ENCODE measurements around the gene NFIC.
"Not testable (repeated sequence)": the region's sequence is repeated elsewhere in the genome, so short reads cannot be mapped to it uniquely, and the experiment has no call there.

Gene NFIC

DNA sequence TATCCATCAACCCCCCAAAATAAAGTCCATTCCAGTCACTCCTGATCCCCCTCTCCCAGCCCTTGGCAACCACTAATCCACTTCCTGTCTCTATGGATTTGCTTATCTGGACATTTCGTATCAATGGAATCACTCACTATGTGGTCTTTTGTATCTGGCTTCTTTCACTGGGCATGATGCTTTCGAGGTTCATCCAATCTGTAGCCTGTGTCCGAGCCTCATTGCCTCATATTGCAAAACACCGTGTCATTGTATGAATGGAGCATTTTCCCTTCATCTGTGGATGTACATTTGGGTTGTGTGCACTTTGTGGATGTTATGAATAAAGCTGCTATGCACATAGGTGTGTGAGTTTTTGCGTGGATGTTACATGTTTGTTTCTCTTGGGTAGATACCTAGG lies 138.4 kb downstream of the NFIC start:
- in situ Hi-C loops (cut with MboI; ENCODE audit: low sequenced_read_pairs) = no loop called here

DNA sequence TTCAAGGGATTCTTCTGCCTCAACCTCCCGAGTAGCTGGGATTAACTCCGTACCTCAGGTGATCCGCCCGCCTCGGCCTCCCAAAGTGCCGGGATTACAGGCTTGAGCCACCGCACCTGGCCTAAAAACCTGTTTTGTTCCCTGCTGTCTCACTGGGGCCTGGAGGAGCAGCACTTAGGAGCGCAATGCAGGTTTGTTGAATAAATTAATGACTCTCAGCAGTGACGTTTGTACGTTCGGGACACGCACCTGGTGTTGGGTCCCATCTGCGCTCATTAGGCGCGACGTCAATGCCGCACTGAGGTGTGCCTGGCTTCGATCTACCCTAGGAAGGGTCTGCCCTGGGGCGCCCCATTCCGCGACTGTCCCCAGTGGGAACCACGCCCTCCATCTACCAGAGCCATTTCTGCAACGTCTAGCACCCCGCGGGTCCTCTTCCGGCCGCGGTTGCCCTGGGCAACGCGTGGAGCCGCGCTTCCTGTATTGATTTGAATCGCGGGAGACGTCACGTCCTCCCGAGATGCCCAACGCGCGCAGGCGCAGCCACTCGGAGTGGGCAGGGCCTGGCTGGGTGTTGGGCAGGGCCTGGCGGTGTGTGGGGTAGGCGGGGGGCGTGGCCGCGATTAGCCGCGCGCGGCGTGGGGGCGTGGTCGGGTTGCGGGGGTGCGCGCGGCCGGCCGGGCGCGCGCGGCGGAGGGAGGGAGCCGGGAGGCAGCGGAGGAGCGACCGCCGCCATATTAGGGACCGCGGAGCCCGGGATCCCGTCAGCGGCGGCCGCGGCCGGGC lies 139.4 kb downstream of the NFIC start, which contains the start of gene FZR1:
Gene FZR1 (plus strand): TSS at position 714 of the 786 bp plus-strand sequence. CDS start 16,679 bp downstream, outside the sequence.
- in situ Hi-C loops (cut with MboI; ENCODE audit: low sequenced_read_pairs) = no loop called here

DNA sequence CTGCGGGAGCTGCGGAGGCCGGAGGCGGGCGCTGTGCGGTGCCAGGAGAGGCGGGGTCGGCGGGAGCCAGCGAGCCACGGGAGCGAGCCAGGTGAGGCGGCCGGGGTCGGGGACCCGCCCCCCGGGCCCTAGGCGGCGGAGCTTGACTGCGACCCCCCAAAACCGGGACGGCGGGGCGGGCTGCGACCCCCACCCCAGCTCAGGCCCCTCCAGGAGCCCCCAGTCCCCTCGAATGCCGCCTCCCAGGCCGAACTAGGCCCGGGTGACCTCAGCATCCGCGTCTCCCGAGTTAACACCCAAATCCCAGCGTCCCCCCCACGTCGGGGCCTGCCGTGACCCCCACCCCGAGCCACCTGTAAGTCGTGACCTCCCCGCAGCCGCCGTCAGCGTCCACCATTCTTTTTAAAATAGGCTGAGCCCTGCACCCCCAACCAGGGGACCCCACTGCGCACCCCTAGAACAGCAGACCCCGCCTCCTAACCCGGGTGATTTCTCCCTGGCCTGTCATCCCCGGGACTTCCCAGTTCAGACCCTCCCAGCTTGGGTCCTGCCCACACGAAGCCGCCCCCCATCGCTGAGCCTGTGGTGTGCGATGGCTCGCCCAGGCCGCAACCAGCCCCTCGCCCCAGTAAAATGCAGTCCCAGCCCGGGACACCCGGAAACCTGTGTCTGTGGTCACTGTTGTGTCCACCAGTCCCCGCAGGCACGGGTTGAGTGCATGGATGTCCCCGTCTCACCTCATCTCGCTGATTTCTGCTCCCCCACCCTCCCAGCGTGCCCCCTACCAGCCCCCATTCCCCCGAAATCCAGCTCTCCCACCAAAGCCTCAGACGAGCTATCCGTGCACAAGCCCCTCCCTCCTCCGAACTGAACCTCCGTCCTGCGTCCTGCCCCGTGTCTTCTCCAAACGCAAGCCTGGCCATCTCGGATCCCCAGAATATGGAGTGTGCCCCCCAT lies 140.3 kb downstream of the NFIC start:
- in situ Hi-C loops (cut with MboI; ENCODE audit: low sequenced_read_pairs) = no loop called here

DNA sequence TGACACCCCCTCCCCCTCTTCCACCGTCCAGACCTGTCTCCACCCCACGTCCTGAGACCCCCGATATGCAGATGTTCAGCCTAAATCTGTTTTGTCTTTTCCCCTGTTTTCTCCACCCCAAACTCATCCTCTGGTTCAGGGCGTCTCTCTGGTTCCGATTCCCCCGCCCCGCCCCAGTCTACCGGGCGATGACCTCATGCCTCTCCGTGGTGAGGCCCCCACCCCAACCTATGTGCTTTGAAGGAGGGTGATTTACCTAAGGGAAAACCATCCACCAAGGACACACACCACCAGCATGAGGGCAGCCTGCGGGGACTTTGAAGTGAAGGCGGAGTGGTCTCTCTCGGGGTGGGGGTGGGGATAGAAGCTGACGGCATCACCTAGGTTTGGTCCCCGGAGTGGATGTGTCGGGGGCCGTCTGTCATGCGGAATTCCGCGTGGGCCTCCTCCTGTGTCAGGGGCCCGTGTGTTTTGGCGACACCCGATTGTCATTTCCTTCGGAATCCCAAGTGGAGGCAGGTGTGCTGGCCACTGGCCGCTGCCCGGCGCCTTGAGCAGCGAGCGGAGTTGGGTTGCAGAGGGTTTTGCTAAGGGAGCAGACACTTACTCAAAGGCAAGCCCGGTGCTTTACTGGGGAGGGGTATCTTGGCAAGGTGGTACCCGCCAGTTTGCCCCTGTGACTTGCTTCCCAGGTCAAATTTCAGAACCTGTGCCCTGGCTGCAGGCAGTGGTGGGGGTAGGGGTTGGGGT lies 141.2 kb downstream of the NFIC start:
- in situ Hi-C loops (cut with MboI; ENCODE audit: low sequenced_read_pairs) = no loop called here

DNA sequence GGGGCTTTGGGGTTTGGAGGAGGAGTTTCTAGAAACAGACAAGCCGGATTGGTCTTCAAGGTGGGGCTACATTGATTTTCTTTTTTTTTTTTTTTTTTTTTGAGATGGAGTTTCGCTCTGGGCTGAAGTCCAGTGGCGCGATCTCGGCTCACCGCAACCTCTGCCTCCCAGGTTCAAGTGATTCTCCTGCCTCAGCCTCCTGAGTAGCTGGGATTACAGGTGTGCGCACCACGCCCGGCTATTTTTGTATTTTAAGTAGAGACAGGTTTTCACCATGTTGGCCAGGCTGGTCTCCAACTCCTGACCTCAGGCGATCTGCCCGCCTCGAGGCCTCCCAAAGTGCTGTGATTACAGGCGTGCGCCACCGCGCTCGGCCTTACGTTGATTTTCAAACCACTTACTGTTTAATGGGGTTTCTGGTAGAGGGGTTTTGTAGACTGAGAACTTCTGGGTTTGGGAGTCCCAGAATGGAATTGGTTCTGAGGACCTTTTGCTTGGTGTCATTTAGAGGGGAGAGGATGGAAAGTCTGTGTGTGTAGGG lies 141.8 kb downstream of the NFIC start:
- in situ Hi-C loops (cut with MboI; ENCODE audit: low sequenced_read_pairs) = not testable (repeated sequence)

DNA sequence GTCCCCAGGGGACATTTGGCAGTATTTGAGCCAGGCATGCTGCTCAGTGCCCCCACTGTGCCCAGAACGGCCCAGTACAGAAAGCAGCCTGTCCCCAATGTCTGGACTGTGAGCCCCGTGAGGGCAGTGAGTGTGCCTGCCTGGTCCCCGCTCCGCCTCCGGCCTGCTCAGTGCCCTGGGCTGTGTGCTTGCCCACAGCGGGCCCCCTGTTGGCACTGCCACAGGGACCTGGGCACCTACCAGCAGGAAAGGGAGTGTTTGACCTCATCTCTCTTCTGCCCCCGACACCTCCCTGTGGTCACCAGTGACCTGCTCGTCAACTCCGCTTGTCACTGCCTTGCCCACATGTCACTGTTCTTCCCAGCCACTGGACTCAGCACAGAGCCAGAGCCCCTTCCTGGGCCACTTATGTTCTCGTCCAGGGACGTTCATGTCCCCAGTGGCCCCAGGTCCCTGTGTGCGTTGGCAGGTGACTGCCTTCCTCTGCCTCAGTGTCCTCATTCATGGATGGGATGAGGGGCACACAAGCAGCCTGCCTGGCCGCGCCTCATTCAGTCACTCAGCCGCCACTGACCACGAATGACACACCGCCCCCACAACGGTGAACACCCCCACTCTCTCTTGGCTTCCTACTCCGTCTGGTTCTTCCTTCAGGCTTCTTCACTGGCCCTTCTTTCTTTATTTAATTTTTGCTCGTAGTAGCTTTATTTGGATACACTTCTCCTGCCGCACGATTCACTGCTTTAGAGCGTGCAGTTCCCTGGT lies 142.6 kb downstream of the NFIC start:
- in situ Hi-C loops (cut with MboI; ENCODE audit: low sequenced_read_pairs) = no loop called here

DNA sequence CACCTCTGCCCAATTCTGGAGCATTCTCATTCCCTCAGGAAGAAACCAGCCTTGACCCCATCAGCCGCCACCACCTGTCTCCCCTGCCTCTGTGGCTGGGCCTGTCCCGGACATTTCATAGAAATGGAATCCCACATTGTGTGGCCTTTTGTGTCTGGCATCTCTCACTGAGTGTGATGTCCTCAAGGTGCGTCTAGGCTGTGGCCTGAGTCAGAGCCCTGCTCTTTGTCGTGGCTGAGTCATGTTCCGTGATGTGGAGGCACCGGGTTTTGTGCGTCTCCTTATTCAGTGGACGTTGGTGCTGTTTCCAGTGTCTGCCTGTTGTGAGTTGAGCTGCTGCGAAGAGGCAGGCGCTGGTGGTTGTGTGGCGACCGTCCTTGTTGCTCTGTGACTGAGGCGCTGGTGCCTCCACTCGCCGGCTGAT lies 143.2 kb downstream of the NFIC start:
- in situ Hi-C loops (cut with MboI; ENCODE audit: low sequenced_read_pairs) = no loop called here

DNA sequence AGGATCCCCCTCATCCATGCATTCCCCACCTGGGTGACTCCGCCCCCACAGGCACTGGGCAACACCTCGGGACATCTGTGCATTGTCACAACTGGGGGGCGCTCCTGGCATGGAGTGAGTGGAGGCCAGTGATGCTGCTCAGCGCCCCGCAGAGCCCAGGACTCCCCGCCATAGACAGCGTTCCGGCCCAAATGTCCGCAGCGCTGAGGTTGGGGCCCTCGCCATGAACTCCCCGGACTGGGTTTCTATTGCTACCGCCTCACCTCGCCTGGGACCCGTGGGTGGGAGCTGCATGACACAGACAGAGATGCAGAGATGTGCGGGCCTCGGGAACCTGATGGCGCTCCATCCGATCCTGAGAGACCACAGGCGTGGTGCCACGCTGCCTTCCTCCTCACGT lies 144.3 kb downstream of the NFIC start:
- in situ Hi-C loops (cut with MboI; ENCODE audit: low sequenced_read_pairs) = no loop called here

DNA sequence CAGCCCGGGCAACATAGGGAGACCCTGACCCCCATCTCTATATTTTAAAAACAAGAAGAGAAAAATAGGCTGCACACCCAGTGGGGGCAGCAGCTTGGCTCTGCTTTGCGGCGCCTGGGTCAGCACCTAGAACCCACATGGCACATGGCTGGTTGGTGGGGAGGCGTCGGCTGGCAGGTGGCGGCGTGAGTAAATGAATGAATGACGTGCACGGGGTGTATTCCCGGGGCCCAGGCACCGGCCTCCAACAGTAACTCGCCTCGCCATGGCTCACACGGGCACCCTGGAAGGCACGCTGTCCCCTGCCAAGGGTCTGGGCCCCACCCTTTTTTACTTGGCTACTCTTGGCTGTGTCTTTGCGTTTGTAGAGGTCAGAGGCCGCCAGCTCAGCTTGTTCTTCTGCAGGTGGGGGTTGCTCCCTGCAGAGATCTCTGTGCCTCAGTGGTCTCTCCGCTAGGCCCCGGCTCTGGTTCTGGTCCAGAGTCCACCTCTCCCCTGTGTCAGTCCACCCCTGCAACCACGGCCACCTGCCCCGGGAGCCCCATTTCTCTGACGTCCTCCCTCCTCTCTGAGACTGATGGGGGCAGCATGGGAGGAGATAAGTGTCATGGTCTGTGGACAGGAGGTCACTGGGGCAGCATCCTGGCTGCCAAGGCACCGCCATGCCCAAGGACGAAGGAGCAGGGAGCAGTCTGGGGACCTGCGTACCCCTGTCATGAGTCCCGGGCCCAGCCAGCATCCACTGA lies 145.3 kb downstream of the NFIC start:
- in situ Hi-C loops (cut with MboI; ENCODE audit: low sequenced_read_pairs) = no loop called here

DNA sequence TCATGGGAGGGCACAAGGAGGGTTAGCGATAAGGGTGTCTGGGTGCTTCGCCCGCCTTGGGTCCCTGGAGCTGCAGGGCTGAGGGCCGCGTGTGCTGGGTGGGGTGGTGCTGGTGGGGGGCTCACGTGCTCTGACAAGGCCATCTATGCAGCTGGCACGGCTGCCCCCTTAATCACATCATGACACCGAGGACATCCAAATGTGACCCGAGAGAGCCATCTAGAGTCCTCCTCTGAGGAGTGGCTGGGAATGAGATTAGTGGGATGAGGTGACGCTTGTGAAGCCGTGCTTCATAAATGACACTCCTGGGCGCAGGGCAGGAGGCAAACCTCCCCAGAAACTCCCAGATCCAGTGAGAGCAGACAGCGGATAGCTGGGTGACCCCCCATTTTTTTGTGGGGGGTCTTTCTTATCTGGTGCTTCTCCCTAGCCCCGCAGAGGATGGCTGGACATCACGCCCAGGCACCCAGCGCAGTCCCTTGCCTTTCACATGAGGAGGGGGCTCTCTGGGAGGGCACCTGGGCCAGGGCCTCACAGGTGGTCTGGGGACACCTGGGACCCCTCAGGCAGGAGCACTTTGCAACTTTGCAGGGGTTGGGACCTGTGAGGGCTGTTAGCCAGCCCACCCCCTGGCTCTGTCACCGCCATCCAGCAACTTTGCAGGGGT lies 146.3 kb downstream of the NFIC start:
- in situ Hi-C loops (cut with MboI; ENCODE audit: low sequenced_read_pairs) = no loop called here

DNA sequence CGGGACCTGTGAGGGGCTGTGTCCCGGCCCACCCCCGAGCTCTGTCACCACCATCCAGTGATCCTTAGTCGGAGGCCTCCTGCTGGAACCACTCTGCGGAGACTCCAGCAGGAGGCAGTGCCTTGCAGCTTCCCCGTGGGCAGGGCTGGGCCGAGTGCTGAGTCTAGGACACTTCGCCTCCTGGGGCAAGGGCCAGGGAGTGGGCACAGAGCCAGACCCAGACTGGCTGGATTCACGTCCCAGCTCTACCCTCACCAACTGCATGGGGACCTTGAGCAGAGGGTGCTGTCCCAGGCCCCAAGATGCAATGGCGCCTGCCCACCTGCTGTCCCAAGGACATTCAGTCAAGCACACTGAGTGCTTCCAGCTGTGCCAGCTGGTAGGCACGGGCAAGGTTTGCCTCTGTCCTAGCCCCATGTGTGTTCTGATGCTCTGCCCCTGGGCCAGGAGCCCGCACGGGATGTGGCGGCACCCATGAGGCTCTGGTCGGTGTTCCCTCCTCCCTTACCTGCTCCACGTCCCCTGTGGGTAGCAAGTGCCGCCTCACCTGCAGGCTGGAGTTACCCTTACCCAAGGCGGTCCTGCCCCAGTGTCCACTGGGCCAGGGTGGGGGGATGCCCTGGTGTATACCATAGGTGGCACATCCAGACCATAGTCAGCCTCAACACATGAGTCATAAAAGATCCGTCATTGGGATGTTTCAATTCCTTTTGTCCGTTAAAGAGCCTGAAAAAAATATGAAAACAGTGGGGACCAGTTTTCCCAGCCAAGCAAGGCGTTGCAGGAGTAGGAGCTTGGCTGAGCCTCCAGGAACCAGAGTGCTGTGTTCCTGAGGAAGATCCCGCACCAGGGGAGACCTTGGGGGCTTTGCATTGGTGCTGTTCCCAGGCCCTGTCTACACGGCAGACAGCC lies 147.1 kb downstream of the NFIC start:
- in situ Hi-C loops (cut with MboI; ENCODE audit: low sequenced_read_pairs) = no loop called here

DNA sequence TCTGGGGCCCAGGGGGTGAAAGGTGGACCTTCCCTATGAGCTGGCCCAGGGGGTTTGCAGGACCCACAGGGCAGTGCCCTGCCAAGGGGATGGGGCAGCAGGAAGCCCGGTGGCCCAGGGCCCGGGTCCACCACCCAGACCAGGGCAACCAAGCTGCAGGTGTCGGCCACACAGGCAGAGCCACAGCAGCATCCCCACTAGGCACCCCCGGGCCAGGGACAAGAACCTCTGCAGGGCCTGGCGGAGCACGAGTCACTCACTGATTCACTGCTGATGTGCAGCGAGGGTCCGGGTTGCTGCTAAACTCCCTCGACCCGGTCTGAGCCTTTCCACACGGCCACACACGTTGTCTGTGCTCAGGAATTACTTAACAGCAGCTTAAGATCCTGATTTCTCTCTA lies 148.5 kb downstream of the NFIC start:
- in situ Hi-C loops (cut with MboI; ENCODE audit: low sequenced_read_pairs) = no loop called here

DNA sequence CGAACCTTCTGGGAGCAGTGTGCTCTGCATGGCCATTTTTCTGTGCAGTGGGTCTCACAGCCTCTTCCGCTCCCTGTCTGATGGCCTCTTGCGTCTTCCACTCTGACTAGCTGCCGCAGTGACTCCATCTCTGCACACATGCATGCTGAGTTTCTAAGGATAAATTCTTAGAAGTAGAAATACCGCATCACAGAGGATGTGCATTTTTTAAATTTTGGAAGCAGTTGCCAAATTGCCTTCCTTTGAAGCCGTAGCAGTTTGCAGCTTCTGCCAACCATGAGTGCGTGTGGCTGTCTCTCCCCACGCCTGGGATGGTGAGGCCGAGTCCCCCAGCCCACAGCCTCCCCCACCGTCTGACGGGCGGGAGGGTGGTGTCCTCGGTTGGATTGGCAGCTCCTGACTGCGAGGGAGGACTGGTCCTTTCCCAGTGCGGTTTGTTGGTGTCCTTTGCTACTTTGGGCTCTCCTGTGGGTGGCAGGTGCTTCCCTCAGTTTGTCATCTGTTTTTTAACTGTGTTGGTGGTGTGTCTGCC lies 149.6 kb downstream of the NFIC start:
- in situ Hi-C loops (cut with MboI; ENCODE audit: low sequenced_read_pairs) = no loop called here

DNA sequence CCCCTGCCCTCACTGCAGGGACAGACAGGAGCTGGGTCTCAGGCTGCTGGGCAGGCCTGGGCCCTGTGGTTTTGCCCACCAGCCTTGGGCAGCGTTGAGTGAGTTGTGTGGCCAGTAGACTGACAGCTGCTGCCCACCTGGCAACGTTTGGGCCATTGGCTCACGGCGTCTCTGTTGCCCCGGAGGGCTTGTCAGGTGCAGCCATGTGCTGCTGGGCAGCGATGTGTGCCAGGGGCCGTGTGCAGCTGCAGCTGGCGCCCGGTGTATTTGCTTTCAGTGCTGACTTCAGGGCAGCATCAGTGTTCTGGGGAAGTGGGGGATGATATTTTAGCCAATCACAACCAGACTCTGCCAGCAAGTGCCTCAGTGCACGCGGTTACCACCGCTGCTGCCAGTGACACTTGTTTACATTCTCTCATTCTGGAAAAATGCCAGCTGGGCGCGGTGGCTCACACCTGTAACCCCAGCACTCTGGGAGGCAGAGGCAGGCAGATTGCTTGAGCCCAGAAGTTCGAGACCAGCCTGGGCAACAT lies 150.4 kb downstream of the NFIC start:
- in situ Hi-C loops (cut with MboI; ENCODE audit: low sequenced_read_pairs) = no loop called here

DNA sequence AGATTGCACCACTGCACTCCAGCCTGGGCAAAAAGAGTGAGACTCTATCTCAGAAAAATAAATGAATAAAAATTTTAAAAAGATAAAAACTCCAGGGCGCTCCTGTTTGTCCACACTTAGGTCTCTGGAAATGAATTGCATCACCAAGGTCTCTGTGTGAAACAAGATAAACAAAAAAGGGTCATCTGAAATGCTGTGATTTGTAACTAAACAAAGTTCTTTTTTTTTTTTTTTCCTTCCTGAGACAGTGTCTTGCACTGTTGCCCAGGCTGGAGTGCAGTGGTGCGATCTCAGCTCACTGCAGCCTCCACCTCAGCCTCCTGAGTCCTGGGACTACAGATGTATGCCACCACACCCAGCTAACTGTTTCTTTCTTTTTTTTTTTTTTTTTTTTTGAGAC lies 151.3 kb downstream of the NFIC start:
- in situ Hi-C loops (cut with MboI; ENCODE audit: low sequenced_read_pairs) = no loop called here

DNA sequence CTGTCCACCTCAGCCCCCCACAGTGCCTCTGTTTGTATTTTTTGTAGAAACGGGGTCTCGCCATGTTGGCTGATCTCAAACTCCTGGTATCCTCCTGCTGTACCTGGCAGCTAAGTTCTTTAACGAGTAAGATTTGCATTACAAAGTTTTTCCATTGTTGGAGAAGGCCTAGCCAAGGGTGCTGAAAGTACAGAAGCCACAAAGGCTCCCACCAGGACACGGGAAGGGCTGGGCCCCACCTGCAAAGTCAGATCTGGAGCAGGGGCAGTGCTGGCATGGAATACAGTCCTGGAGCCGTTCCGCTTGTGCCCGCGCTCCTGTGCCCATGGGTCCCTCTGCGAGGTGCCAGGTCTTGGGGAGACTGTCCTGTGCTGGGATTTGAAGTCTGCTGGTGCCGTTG lies 151.9 kb downstream of the NFIC start:
- in situ Hi-C loops (cut with MboI; ENCODE audit: low sequenced_read_pairs) = no loop called here

DNA sequence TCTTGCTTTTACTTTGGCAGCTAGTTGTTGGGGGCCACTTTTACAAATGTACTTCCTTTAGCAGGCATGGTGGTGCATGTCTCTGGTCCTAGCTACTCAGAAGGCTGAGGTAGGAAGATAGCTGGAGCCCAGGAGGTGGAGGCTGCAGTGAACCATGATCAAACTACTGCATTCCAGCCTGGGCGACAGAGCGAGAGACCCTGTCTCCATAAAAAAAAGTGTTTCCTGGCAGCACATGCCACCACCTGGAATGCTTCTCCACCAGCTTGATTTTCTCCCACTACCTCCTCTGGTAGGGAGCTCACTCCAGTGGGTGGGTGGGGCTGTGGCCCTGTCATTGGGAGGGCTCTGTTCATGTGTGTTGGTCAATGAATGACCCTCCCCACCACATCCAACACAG lies 152.3 kb downstream of the NFIC start:
- in situ Hi-C loops (cut with MboI; ENCODE audit: low sequenced_read_pairs) = no loop called here
